WTC11 (cell line): Measurements from ENCODE around the gene PLD5.

Source experiments
- CTCF ChIP-seq: fragments of 200-600 bp; IDR thresholded peaks from 2 replicates; pipeline ENCODE4 v1.8.0; 2022; ENCODE audit warnings: antibody characterized with exemption
- NR1H2 ChIP-seq: sonication (generic); formaldehyde crosslinking; IDR thresholded peaks from 2 replicates; pipeline ENCODE4 v1.9.0; 2021; ENCODE audit warnings: mild to moderate bottlenecking, moderate library complexity, missing genetic modification reagents
- SP1 ChIP-seq: sonication (generic); formaldehyde crosslinking; conservative IDR thresholded peaks from 2 replicates; pipeline ENCODE4 v1.8.1; 2022; ENCODE audit warnings: missing genetic modification reagents
- ZNF121 ChIP-seq: sonication (generic); formaldehyde crosslinking; IDR thresholded peaks from 2 replicates; pipeline ENCODE4 v1.8.0; 2023; ENCODE audit warnings: missing genetic modification reagents
- ZNF317 ChIP-seq: sonication (generic); formaldehyde crosslinking; IDR thresholded peaks from 2 replicates; pipeline ENCODE4 v1.8.1; 2023; ENCODE audit warnings: low read depth, mild to moderate bottlenecking, moderate library complexity, missing genetic modification reagents, borderline replicate concordance
- ZNF396 ChIP-seq: fragments of 250-450 bp; sonication (Bioruptor Pico); IDR thresholded peaks from 2 replicates; pipeline ENCODE4 v1.8.0; 2021; ENCODE audit warnings: mild to moderate bottlenecking, moderate library complexity, borderline replicate concordance
- ZSCAN18 ChIP-seq: fragments of 250-450 bp; sonication (Bioruptor Pico); IDR thresholded peaks from 2 replicates; pipeline ENCODE4 v2.1.2; 2022; ENCODE audit warnings: mild to moderate bottlenecking, moderate library complexity

- TF ChIP-seq ZSCAN18 (CRISPR knock-in tag) (no peak), CTCF (no peak), NR1H2 (CRISPR knock-in tag) (no peak), ZNF317 (CRISPR knock-in tag) (no peak), SP1 (CRISPR knock-in tag) (no peak), ZNF121 (CRISPR knock-in tag) (no peak), ZNF396 (CRISPR knock-in tag) (no peak)
Measured at GRCh38 chr1:242398351-242398750, 126.1 kb downstream of the PLD5 start.
